ACHN (cell line): Measurements from ENCODE around the gene NF2.
A peak's percentile ranks its signal among the peaks of the same experiment; 100 is the strongest.

Source experiments
- DNase-seq: peaks from one replicate; pipeline ENCODE4 v3.0.0-alpha.2; 2015
- in situ Hi-C: cut with HindIII; loops from 2 replicates; pipeline ENCODE4 v1.10.0; 2017; ENCODE audit warnings: low sequenced_read_pairs, low pct_ligation_motif_present, low pct_unique_long_range_greater_than_20kb

Gene NF2

GRCh38 chr22:29647954-29648737, 44.7 kb downstream of the NF2 start:
- no peak for DNase-seq
- in situ Hi-C loops = no loop called here

- in situ Hi-C loops = no loop called here
- DNase-seq = no peak
Measured at GRCh38 chr22:29650370-29650769, 46.9 kb downstream of the NF2 start.

GRCh38 chr22:29651652-29652051, 48.2 kb downstream of the NF2 start:
- no peak for DNase-seq
- in situ Hi-C loops = no loop called here

- DNase-seq = no peak
- in situ Hi-C loops = no loop called here
Measured at GRCh38 chr22:29654420-29654819, 51.0 kb downstream of the NF2 start.

GRCh38 chr22:29654882-29655281, 51.4 kb downstream of the NF2 start:
- in situ Hi-C loops = no loop called here
- DNase-seq = no peak

- DNase-seq = no peak
- in situ Hi-C loops = no loop called here
Measured at GRCh38 chr22:29658176-29658575, 54.7 kb downstream of the NF2 start.

GRCh38 chr22:29660021-29660420, 56.6 kb downstream of the NF2 start:
- no peak for DNase-seq
- in situ Hi-C loops = no loop called here

- no peak for DNase-seq
Measured at GRCh38 chr22:29661336-29661735, 57.9 kb downstream of the NF2 start.

GRCh38 chr22:29663180-29663821, 59.9 kb downstream of the NF2 start:
- DNase-seq = no peak
- in situ Hi-C loops = no loop called here

More at GRCh38 chr22:29661336-29661735, 57.9 kb downstream of the NF2 start:
- in situ Hi-C loops = no loop called here

GRCh38 chr22:29665486-29665885, 62.1 kb downstream of the NF2 start:
- in situ Hi-C loops = no loop called here

GRCh38 chr22:29668673-29669072, 65.2 kb downstream of the NF2 start:
- no peak for DNase-seq
- in situ Hi-C loops = no loop called here

More at GRCh38 chr22:29665486-29665885, 62.1 kb downstream of the NF2 start:
- DNase-seq = no peak

- no peak for DNase-seq
- in situ Hi-C loops = no loop called here
Measured at GRCh38 chr22:29670626-29671025, 67.2 kb downstream of the NF2 start.

- in situ Hi-C loops = no loop called here
Measured at GRCh38 chr22:29673361-29674066, 70.1 kb downstream of the NF2 start.

GRCh38 chr22:29674121-29674520, 70.7 kb downstream of the NF2 start:
- DNase-seq = no peak
- in situ Hi-C loops = no loop called here

More at GRCh38 chr22:29673361-29674066, 70.1 kb downstream of the NF2 start:
- DNase-seq = no peak

- no peak for DNase-seq
- in situ Hi-C loops = no loop called here
Measured at GRCh38 chr22:29679316-29679715, 75.9 kb downstream of the NF2 start.

- in situ Hi-C loops = no loop called here
- DNase-seq = no peak
Measured at GRCh38 chr22:29683536-29683935, 80.1 kb downstream of the NF2 start.

GRCh38 chr22:29684244-29684643, 80.8 kb downstream of the NF2 start:
- no peak for DNase-seq
- in situ Hi-C loops = no loop called here

- DNase-seq = no peak
- in situ Hi-C loops = no loop called here
Measured at GRCh38 chr22:29689206-29689879, 85.9 kb downstream of the NF2 start.

- in situ Hi-C loops = no loop called here
- peak; percentile 29 for DNase-seq
Measured at GRCh38 chr22:29689880-29690213, 86.4 kb downstream of the NF2 start.
